ENCODE measurements around the gene SSC5D. TPM values are rescaled to one million over a fixed set of nuclear protein-coding genes. Genes with fewer than 3 reads are reported as not detected.

The SSC5D gene
- total and polyA plus RNA-seq, 4 donors: 2.3 to 6.0 (median 4.1) TPM

- Histone ChIP-seq H3K27me3 (ENCODE audit: control insufficient read depth, insufficient read depth, low read length) (no peaks in the 10 kb centered on the region), H3K4me1 (ENCODE audit: control insufficient read depth, insufficient read depth, low read length) (peaks cover 39% of the 10 kb centered on the region), H3K36me3 (ENCODE audit: control insufficient read depth, insufficient read depth, low read length) (peaks cover 42% of the 10 kb centered on the region), H3K4me3 (ENCODE audit: low read depth, low read length) (no peak overlapping the region), H3K27ac (ENCODE audit: low read depth, low read length) (no peak overlapping the region), H3K9me3 (ENCODE audit: control insufficient read depth, insufficient read depth, low read length) (no peaks in the 10 kb centered on the region)
- no peak for DNase-seq (ENCODE audit: low read depth in 4 of 6, low spot score in 6 of 6)
- 83% methylated on average over 11 of the region's 15 CpGs for WGBS (ENCODE audit: insufficient coverage)
Measured at GRCh38 chr19:55479451-55480230, 8.6 kb upstream of the SSC5D start.

GRCh38 chr19:55481148-55481793 is 7.0 kb upstream of the SSC5D start:
- Histone ChIP-seq H3K27ac (ENCODE audit: low read depth, low read length) (no peak overlapping the region), H3K4me3 (ENCODE audit: low read depth, low read length) (no peak overlapping the region), H3K4me1 (ENCODE audit: control insufficient read depth, insufficient read depth, low read length) (peaks cover 39% of the 10 kb centered on the region), H3K9me3 (ENCODE audit: control insufficient read depth, insufficient read depth, low read length) (no peaks in the 10 kb centered on the region), H3K36me3 (ENCODE audit: control insufficient read depth, insufficient read depth, low read length) (peaks cover 50% of the 10 kb centered on the region), H3K27me3 (ENCODE audit: control insufficient read depth, insufficient read depth, low read length) (no peaks in the 10 kb centered on the region)
- WGBS (ENCODE audit: insufficient coverage): 94% methylated on average over 44 of the region's 52 CpGs
- DNase-seq (ENCODE audit: low read depth in 4 of 6, low spot score in 6 of 6): no peak

DNA sequence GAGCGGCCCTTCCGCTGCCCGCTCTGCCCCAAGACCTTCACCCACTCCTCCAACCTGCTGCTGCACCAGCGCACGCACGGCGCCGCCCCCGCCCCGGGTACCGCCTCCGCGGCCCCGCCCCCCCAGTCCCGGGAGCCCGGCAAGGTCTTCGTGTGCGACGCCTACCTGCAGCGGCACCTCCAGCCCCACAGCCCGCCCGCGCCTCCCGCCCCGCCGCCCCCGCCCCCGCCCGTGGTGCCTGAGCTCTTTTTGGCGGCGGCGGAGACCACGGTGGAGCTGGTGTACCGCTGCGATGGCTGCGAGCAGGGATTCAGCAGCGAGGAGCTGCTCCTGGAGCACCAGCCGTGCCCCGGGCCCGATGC is 6.5 kb upstream of the SSC5D start:
- WGBS (ENCODE audit: insufficient coverage): 47% methylated on average over 23 of the region's 40 CpGs
- Histone ChIP-seq H3K36me3 (ENCODE audit: control insufficient read depth, insufficient read depth, low read length) (peaks cover 55% of the 10 kb centered on the region), H3K27ac (ENCODE audit: low read depth, low read length) (no peak overlapping the region), H3K9me3 (ENCODE audit: control insufficient read depth, insufficient read depth, low read length) (no peaks in the 10 kb centered on the region), H3K27me3 (ENCODE audit: control insufficient read depth, insufficient read depth, low read length) (no peaks in the 10 kb centered on the region), H3K4me3 (ENCODE audit: low read depth, low read length) (no peak overlapping the region), H3K4me1 (ENCODE audit: control insufficient read depth, insufficient read depth, low read length) (peaks cover 43% of the 10 kb centered on the region)
- no peak for DNase-seq (ENCODE audit: low read depth in 4 of 6, low spot score in 6 of 6)

DNA sequence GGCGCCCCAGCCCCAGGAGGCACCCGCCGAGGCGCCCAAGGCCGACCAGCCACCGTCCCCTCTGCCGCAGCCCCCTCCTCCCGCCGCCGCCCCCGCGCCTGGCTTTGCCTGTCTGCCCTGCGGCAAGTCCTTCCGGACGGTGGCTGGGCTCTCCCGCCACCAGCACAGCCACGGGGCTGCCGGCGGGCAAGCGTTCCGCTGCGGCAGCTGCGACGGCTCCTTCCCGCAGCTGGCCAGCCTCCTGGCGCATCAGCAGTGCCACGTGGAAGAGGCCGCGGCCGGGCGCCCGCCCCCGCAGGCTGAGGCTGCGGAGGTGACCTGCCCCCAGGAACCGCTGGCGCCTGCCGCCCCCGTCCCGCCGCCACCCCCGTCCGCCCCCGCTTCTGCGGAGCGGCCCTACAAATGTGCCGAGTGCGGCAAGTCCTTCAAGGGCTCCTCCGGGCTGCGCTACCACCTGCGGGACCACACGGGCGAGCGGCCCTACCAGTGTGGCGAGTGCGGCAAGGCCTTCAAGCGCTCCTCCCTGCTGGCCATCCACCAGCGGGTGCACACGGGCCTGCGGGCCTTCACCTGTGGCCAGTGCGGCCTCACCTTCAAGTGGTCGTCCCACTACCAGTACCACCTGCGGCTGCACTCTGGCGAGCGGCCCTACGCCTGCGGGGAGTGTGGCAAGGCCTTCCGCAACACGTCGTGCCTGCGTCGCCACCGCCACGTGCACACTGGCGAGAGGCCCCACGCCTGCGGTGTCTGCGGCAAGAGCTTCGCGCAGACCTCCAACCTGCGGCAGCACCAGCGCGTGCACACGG is 5.9 kb upstream of the SSC5D start:
- Histone ChIP-seq H3K36me3 (ENCODE audit: control insufficient read depth, insufficient read depth, low read length) (peaks cover 60% of the 10 kb centered on the region), H3K27ac (ENCODE audit: low read depth, low read length) (no peak overlapping the region), H3K27me3 (ENCODE audit: control insufficient read depth, insufficient read depth, low read length) (no peaks in the 10 kb centered on the region), H3K9me3 (ENCODE audit: control insufficient read depth, insufficient read depth, low read length) (no peaks in the 10 kb centered on the region), H3K4me1 (ENCODE audit: control insufficient read depth, insufficient read depth, low read length) (peaks cover 44% of the 10 kb centered on the region), H3K4me3 (ENCODE audit: low read depth, low read length) (no peak overlapping the region)
- no peak for DNase-seq (ENCODE audit: low read depth in 4 of 6, low spot score in 6 of 6)
- WGBS (ENCODE audit: insufficient coverage): 86% methylated on average over 79 of the region's 83 CpGs

- Histone ChIP-seq H3K36me3 (ENCODE audit: control insufficient read depth, insufficient read depth, low read length) (peaks cover 61% of the 10 kb centered on the region), H3K9me3 (ENCODE audit: control insufficient read depth, insufficient read depth, low read length) (no peaks in the 10 kb centered on the region), H3K4me1 (ENCODE audit: control insufficient read depth, insufficient read depth, low read length) (peaks cover 44% of the 10 kb centered on the region), H3K27me3 (ENCODE audit: control insufficient read depth, insufficient read depth, low read length) (no peaks in the 10 kb centered on the region), H3K27ac (ENCODE audit: low read depth, low read length) (no peak overlapping the region), H3K4me3 (ENCODE audit: low read depth, low read length) (no peak overlapping the region)
- 94% methylated on average over 39 of the region's 47 CpGs for WGBS (ENCODE audit: insufficient coverage)
- DNase-seq (ENCODE audit: low read depth in 4 of 6, low spot score in 6 of 6): no peak
Measured at GRCh38 chr19:55482967-55483705, 5.1 kb upstream of the SSC5D start.

DNA sequence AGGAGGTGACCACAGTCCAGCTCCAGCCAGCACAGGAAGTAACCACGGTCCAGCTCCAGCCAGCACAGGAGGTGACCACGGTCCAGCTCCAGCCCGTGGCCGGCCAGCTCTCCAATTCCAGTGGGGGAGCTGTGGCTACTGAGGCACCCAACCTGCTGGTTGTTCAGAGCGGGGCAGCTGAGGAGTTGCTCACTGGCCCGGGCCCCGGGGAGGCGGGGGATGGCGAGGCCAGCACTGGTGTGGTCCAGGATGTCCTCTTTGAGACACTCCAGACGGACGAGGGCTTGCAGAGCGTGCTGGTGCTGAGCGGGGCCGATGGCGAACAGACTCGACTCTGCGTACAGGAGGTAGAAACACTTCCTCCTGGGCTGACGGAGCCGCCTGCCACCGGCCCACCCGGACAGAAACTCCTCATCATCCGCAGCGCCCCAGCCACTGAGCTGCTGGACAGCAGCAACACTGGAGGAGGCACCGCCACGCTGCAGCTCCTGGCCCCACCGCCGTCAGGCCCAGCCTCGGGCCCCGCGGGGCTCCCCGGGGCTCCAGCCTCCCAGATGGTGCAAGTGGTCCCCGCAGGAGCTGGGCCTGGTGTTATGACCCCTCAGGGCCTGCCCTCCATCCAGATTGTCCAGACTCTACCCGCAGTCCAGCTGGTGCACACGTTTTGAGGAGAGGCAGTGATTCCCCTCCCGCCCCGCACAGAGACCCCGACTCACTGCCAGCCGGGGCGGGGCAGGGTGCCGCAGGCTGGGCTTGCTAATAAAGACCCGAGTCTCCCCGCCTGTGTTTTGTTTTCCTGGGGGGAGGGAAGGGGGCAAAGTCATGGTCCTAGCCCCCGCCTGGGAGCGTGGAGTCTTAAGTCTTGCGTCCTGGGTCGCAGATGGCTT is 4.3 kb upstream of the SSC5D start:
- 68% methylated on average over 42 of the region's 46 CpGs for WGBS (ENCODE audit: insufficient coverage)
- H3K4me3 ChIP-seq (ENCODE audit: low read depth, low read length): peak overlapping the region; percentile 66
- H3K27me3 ChIP-seq (ENCODE audit: control insufficient read depth, insufficient read depth, low read length): no peaks in the 10 kb centered on the region
- no peak for DNase-seq (ENCODE audit: low read depth in 4 of 6, low spot score in 6 of 6)
- H3K27ac ChIP-seq (ENCODE audit: low read depth, low read length): no peak overlapping the region
- H3K36me3 ChIP-seq (ENCODE audit: control insufficient read depth, insufficient read depth, low read length): peaks cover 60% of the 10 kb centered on the region
- no peaks in the 10 kb centered on the region for H3K9me3 ChIP-seq (ENCODE audit: control insufficient read depth, insufficient read depth, low read length)
- peaks cover 47% of the 10 kb centered on the region for H3K4me1 ChIP-seq (ENCODE audit: control insufficient read depth, insufficient read depth, low read length)

GRCh38 chr19:55484593-55485438 is 3.4 kb upstream of the SSC5D start, which contains the start of gene NAT14:
Gene NAT14 (plus strand): TSS chr19:55485188. CDS start chr19:55485709, 521 bp downstream.
- peaks cover 50% of the 10 kb centered on the region for H3K4me1 ChIP-seq (ENCODE audit: control insufficient read depth, insufficient read depth, low read length)
- 1% methylated on average over 74 of the region's 78 CpGs for WGBS (ENCODE audit: insufficient coverage)
- peak in 5 of 6 donors; percentile 61 to 94 (median 78) for DNase-seq (ENCODE audit: low read depth in 4 of 6, low spot score in 6 of 6)

GRCh38 chr19:55485439-55486011 is 2.7 kb upstream of the SSC5D start:
- 7% methylated on average over 14 of the region's 18 CpGs for WGBS (ENCODE audit: insufficient coverage)
- DNase-seq (ENCODE audit: low read depth in 4 of 6, low spot score in 6 of 6): no peak
- H3K4me3 ChIP-seq (ENCODE audit: low read depth, low read length): peak overlapping the region; percentile 66
- no peaks in the 10 kb centered on the region for H3K27me3 ChIP-seq (ENCODE audit: control insufficient read depth, insufficient read depth, low read length)
- peaks cover 50% of the 10 kb centered on the region for H3K4me1 ChIP-seq (ENCODE audit: control insufficient read depth, insufficient read depth, low read length)
- H3K36me3 ChIP-seq (ENCODE audit: control insufficient read depth, insufficient read depth, low read length): peaks cover 57% of the 10 kb centered on the region
- H3K27ac ChIP-seq (ENCODE audit: low read depth, low read length): peak overlapping the region; percentile 73
- no peaks in the 10 kb centered on the region for H3K9me3 ChIP-seq (ENCODE audit: control insufficient read depth, insufficient read depth, low read length)

More at GRCh38 chr19:55484593-55485438, 3.4 kb upstream of the SSC5D start, which contains the start of gene NAT14:
- H3K27ac ChIP-seq (ENCODE audit: low read depth, low read length): peak within 1 kb of the TSS; percentile 73
- no peaks in the 10 kb centered on the region for H3K9me3 ChIP-seq (ENCODE audit: control insufficient read depth, insufficient read depth, low read length)
- peak within 1 kb of the TSS; percentile 66 for H3K4me3 ChIP-seq (ENCODE audit: low read depth, low read length)
- peaks cover 56% of the 10 kb centered on the region for H3K36me3 ChIP-seq (ENCODE audit: control insufficient read depth, insufficient read depth, low read length)
- no peaks in the 10 kb centered on the region for H3K27me3 ChIP-seq (ENCODE audit: control insufficient read depth, insufficient read depth, low read length)

All from spinal cord (tissue), 10 donors.